HepG2 (cell line): ENCODE data around the gene ST6GALNAC6. TPM values are rescaled to one million over a fixed set of nuclear protein-coding genes. Genes with fewer than 3 reads are reported as not detected.

Experiments used
- ARID4A ChIP-seq: sonication (generic); formaldehyde crosslinking; IDR thresholded peaks from 2 replicates; pipeline ENCODE4 v1.5.0; 2020; ENCODE audit warnings: mild to moderate bottlenecking, missing genetic modification reagents, borderline replicate concordance
- CEBPB ChIP-seq: IDR thresholded peaks from 2 replicates; pipeline ENCODE4 v1.6.1; 2011; ENCODE audit warnings: low read depth, low read length, improper control_type of control experiment, borderline replicate concordance
- CREM ChIP-seq, 2 experiments: sonication (generic) in 1 of 2; formaldehyde crosslinking in 1 of 2; IDR thresholded peaks; 2 replicates each; pipeline versions ENCODE4 v1.4.0 to v1.6.1; 2016 to 2020; ENCODE audit warnings: antibody characterized with exemption in 1 of 2, mild to moderate bottlenecking in 1 of 2, missing genetic modification reagents in 1 of 2
- MATR3 ChIP-seq: sonication (generic); formaldehyde crosslinking; IDR thresholded peaks from 2 replicates; pipeline ENCODE4 v1.4.0; 2020; ENCODE audit warnings: missing genetic modification reagents
- YEATS2 ChIP-seq: sonication (generic); formaldehyde crosslinking; IDR thresholded peaks from 2 replicates; pipeline ENCODE4 v1.4.0; 2020; ENCODE audit warnings: missing genetic modification reagents, borderline replicate concordance
- ZIK1 ChIP-seq: sonication (generic); formaldehyde crosslinking; IDR thresholded peaks from 2 replicates; pipeline ENCODE4 v1.5.0; 2020; ENCODE audit warnings: mild to moderate bottlenecking, low read depth, missing genetic modification reagents, borderline replicate concordance
- ZMYM4 ChIP-seq: sonication (generic); formaldehyde crosslinking; IDR thresholded peaks from 2 replicates; pipeline ENCODE4 v1.8.1; 2023; ENCODE audit warnings: mild to moderate bottlenecking, missing genetic modification reagents
- ZNF10 ChIP-seq: sonication (generic); formaldehyde crosslinking; IDR thresholded peaks from 2 replicates; pipeline ENCODE4 v1.4.0; 2020; ENCODE audit warnings: mild to moderate bottlenecking, low read depth, missing genetic modification reagents, borderline replicate concordance
- ZNF225 ChIP-seq: sonication (generic); formaldehyde crosslinking; IDR thresholded peaks from 2 replicates; pipeline ENCODE4 v1.4.0; 2020; ENCODE audit warnings: mild to moderate bottlenecking, missing genetic modification reagents
- ZNF354B ChIP-seq: sonication (generic); formaldehyde crosslinking; IDR thresholded peaks from 2 replicates; pipeline ENCODE4 v1.8.0; 2022; ENCODE audit warnings: mild to moderate bottlenecking, missing genetic modification reagents
- ZNF367 ChIP-seq: sonication (generic); formaldehyde crosslinking; IDR thresholded peaks from 2 replicates; pipeline ENCODE4 v1.4.0; 2020; ENCODE audit warnings: missing genetic modification reagents, borderline replicate concordance
- ZNF543 ChIP-seq: sonication (generic); formaldehyde crosslinking; IDR thresholded peaks from 2 replicates; pipeline ENCODE4 v1.4.0; 2020; ENCODE audit warnings: mild to moderate bottlenecking, missing genetic modification reagents
- ZNF891 ChIP-seq: sonication (generic); formaldehyde crosslinking; IDR thresholded peaks from 2 replicates; pipeline ENCODE4 v1.5.0; 2020; ENCODE audit warnings: mild to moderate bottlenecking, missing genetic modification reagents
- polyA plus RNA-seq, 8 experiments: library from polyadenylated mRNA; depleted of rRNA in 3 of 8; stranded (reverse) in 7 of 8; unstranded in 1 of 8; fragments of >200 nt; fragmentation: Illumina TruSeq in 4 of 8; extraction: Trizol in 4 of 8; gene quantifications; 2 replicates each; pipeline versions ENCODE4 v1.2.1 to v1.2.3, GENCODE V29; 2011 to 2016; ENCODE audit warnings: low read depth in 4 of 8, missing spikeins in 1 of 8, mixed read lengths in 1 of 8; ENCODE audit not compliant: insufficient read depth in 1 of 8
- total RNA-seq, 5 experiments: library from RNA; depleted of rRNA; stranded (reverse); fragments of >200 nt; fragmentation: Illumina TruSeq; extraction: Trizol; gene quantifications; 2 replicates each; pipeline ENCODE4 v1.2.3, GENCODE V29; 2016; ENCODE audit warnings: low read depth in 1 of 5
- TF ChIP-seq, protein P1 (sequence below): sonication (generic); formaldehyde crosslinking; IDR thresholded peaks from 2 replicates; pipeline ENCODE4 v1.4.0; 2020; ENCODE audit warnings: missing genetic modification reagents
- TF ChIP-seq, protein P2 (sequence below): sonication (generic); formaldehyde crosslinking; IDR thresholded peaks from 2 replicates; pipeline ENCODE4 v1.4.0; 2020; ENCODE audit warnings: mild to moderate bottlenecking, missing genetic modification reagents
- TF ChIP-seq, protein P3 (sequence below): IDR thresholded peaks from 2 replicates; pipeline ENCODE4 v1.6.1; 2016; ENCODE audit warnings: missing compliant biosample characterization, missing genetic modification reagents, borderline replicate concordance
- TF ChIP-seq, protein P4 (sequence below): sonication (generic); formaldehyde crosslinking; IDR thresholded peaks from 2 replicates; pipeline ENCODE4 v1.8.0; 2022; ENCODE audit warnings: mild to moderate bottlenecking, missing genetic modification reagents; ENCODE audit not compliant: insufficient replicate concordance

Gene ST6GALNAC6
- total and polyA plus RNA-seq, 2 of the 13 experiments (the other 11 are each of a cell fraction or from before 2014, with no cell fraction given), result 18.5 to 65.4 TPM

DNA sequence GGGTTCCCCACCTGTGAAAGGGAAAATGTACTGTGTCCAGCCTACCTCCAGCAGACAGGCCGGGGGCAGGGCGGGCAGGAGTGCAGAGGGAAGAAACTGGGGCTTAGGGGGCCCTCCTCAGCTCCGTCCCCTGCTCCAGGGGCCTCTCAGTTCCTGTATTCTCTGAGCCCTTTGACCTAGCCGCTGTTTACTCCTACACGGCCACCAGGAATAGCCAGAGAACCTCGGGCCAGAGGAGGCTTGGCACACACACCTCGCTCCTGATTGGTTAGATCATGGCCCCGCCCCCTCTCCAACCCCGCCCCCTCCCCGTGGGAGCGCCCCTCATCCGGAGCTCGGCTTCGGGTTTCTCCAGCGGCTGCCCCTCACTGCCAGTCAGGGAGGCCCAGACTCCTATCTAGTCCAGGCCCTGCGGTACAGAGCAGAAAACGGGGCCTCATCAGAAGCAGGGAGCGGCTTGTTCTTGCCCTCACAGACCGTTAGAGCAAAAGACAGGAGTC lies 2.2 kb downstream of the ST6GALNAC6 start (continued):
- TF ChIP-seq ZNF891 (CRISPR knock-in tag), result 0 out of 2 replicates have a peak, but pooled peaks have one; percentile 18
- TF ChIP-seq ARID4A (CRISPR knock-in tag), result peak; percentile 56; the same call in 1 of the 2 replicates
- TF ChIP-seq, protein P1, sequence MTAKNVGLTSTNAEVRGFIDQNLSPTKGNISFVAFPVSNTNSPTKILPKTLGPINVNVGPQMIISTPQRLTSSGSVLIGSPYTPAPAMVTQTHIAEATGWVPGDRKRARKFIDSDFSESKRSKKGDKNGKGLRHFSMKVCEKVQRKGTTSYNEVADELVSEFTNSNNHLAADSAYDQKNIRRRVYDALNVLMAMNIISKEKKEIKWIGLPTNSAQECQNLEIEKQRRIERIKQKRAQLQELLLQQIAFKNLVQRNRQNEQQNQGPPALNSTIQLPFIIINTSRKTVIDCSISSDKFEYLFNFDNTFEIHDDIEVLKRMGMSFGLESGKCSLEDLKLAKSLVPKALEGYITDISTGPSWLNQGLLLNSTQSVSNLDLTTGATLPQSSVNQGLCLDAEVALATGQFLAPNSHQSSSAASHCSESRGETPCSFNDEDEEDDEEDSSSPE (CRISPR knock-in tag), result no peak
- no peak for TF ChIP-seq CEBPB
- TF ChIP-seq, protein P2, sequence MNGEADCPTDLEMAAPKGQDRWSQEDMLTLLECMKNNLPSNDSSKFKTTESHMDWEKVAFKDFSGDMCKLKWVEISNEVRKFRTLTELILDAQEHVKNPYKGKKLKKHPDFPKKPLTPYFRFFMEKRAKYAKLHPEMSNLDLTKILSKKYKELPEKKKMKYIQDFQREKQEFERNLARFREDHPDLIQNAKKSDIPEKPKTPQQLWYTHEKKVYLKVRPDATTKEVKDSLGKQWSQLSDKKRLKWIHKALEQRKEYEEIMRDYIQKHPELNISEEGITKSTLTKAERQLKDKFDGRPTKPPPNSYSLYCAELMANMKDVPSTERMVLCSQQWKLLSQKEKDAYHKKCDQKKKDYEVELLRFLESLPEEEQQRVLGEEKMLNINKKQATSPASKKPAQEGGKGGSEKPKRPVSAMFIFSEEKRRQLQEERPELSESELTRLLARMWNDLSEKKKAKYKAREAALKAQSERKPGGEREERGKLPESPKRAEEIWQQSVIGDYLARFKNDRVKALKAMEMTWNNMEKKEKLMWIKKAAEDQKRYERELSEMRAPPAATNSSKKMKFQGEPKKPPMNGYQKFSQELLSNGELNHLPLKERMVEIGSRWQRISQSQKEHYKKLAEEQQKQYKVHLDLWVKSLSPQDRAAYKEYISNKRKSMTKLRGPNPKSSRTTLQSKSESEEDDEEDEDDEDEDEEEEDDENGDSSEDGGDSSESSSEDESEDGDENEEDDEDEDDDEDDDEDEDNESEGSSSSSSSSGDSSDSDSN (CRISPR knock-in tag), result peak; percentile 70
- 0 out of 2 replicates have a peak, but pooled peaks have one; percentile 42 for TF ChIP-seq CREM (IDR thresholded peaks at IDR 0.05)
- no peak for TF ChIP-seq CREM (CRISPR knock-in tag; IDR thresholded peaks at IDR 0.05)
- TF ChIP-seq ZMYM4 (CRISPR knock-in tag), result peak; percentile 50; the same call in 1 of the 2 replicates
- TF ChIP-seq, protein P3, sequence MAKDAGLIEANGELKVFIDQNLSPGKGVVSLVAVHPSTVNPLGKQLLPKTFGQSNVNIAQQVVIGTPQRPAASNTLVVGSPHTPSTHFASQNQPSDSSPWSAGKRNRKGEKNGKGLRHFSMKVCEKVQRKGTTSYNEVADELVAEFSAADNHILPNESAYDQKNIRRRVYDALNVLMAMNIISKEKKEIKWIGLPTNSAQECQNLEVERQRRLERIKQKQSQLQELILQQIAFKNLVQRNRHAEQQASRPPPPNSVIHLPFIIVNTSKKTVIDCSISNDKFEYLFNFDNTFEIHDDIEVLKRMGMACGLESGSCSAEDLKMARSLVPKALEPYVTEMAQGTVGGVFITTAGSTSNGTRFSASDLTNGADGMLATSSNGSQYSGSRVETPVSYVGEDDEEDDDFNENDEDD, result peak; percentile 25; the same call in 1 of the 2 replicates
- no peak for TF ChIP-seq ZNF225 (CRISPR knock-in tag)
- no peak for TF ChIP-seq ZIK1
- no peak; the same call in 1 of the 2 replicates for TF ChIP-seq ZNF543
- TF ChIP-seq ZNF354B, result no peak
- no peak for TF ChIP-seq ZNF10 (CRISPR knock-in tag)
- TF ChIP-seq, protein P4, sequence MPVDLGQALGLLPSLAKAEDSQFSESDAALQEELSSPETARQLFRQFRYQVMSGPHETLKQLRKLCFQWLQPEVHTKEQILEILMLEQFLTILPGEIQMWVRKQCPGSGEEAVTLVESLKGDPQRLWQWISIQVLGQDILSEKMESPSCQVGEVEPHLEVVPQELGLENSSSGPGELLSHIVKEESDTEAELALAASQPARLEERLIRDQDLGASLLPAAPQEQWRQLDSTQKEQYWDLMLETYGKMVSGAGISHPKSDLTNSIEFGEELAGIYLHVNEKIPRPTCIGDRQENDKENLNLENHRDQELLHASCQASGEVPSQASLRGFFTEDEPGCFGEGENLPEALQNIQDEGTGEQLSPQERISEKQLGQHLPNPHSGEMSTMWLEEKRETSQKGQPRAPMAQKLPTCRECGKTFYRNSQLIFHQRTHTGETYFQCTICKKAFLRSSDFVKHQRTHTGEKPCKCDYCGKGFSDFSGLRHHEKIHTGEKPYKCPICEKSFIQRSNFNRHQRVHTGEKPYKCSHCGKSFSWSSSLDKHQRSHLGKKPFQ (CRISPR knock-in tag), result no peak
- no peak for TF ChIP-seq MATR3 (CRISPR knock-in tag)
- peak; percentile 68; the same call in 1 of the 2 replicates for TF ChIP-seq YEATS2 (CRISPR knock-in tag)
- no peak for TF ChIP-seq ZNF367 (CRISPR knock-in tag)
